K562 (cell line): ENCODE measurements around the gene HSPB2. TPM values are rescaled to one million over a fixed set of nuclear protein-coding genes. Genes with fewer than 3 reads are reported as not detected.

ENCODE experiments used
- ATAC-seq: fragments of 200-7000 bp; cut with Tn5 transposase; 3 replicates; pipeline ENCODE4 v1.9.1; 2020; ENCODE audit warnings: moderate library complexity
- BruUV-seq: library from RNA; stranded (reverse); fragments of 400-500 nt; replicated peaks from 2 replicates; lab custom pipeline; 2021; lab: Mats Ljungman, UMichigan
- CTCF ChIA-PET: fragments of 300-600 bp; formaldehyde crosslinking; extraction: SDS; loops from one replicate; lab custom pipeline; 2021; ENCODE audit warnings: low intra/inter-chr PET ratio; lab: Yijun Ruan, JAX
- POLR2A ChIA-PET: fragments of 300-600, 350-650 bp; sonication (Branson Sonifier 250); formaldehyde crosslinking; extraction: SDS; loops from one replicate; lab custom pipeline; 2021; ENCODE audit warnings: antibody characterized with exemption, inconsistent platforms; lab: Yijun Ruan, JAX
- DNase-seq, 4 experiments: peaks; one replicate each; pipeline versions ENCODE4 v3.0.0 to v3.0.0-alpha.2; 2011 to 2018; ENCODE audit warnings: low spot score in 3 of 4, mixed read lengths in 3 of 4; ENCODE audit errors: extremely low read depth in 1 of 4
- FAIRE-seq: peaks from 2 replicates; lab custom pipeline; 2011; peaks lifted over from hg19 to GRCh38; lab: Jason Lieb, UNC
- H2AFZ ChIP-seq: 2 replicates; pipeline ENCODE4 v1.6.0; 2011; ENCODE audit warnings: low read depth, low read length, control low read depth, inconsistent platforms
- H3K27ac ChIP-seq: fragments of 200-600 bp; 3 replicates; pipeline ENCODE4 v1.8.0; 2011; ENCODE audit warnings: low read depth, mild to moderate bottlenecking, control low read depth, inconsistent platforms, low read length, moderate library complexity, mixed read lengths; ENCODE audit errors: extremely low read depth
- H3K27me3 ChIP-seq, 2 experiments: fragments of 300-600 bp in 1 of 2; 2 replicates in 1 of 2; 3 replicates in 1 of 2; pipeline versions ENCODE4 v1.6.0 to v1.8.0; 2011; ENCODE audit warnings: inconsistent platforms in 2 of 2, low read length in 2 of 2, mild to moderate bottlenecking in 1 of 2, mixed read lengths in 1 of 2, moderate library complexity in 1 of 2; ENCODE audit not compliant: control insufficient read depth in 2 of 2, insufficient read depth in 2 of 2
- H3K36me3 ChIP-seq: fragments of 300-600 bp; 3 replicates; pipeline ENCODE4 v1.8.0; 2011; ENCODE audit warnings: mild to moderate bottlenecking, low read length, inconsistent platforms; ENCODE audit not compliant: control insufficient read depth, insufficient read depth
- H3K4me1 ChIP-seq, 2 experiments: fragments of 200-600 bp in 1 of 2; replicated peaks in 1 of 2; 2 replicates in 1 of 2; 3 replicates in 1 of 2; pipeline versions ENCODE4 v1.5.1 to v1.8.0; 2011; ENCODE audit warnings: inconsistent platforms in 2 of 2, low read length in 2 of 2, mild to moderate bottlenecking in 1 of 2, mixed read lengths in 1 of 2, moderate library complexity in 1 of 2; ENCODE audit not compliant: control insufficient read depth in 2 of 2, insufficient read depth in 2 of 2
- H3K4me2 ChIP-seq: 2 replicates; pipeline ENCODE4 v1.6.1; 2011; ENCODE audit warnings: low read length, control low read depth, inconsistent platforms, mixed read lengths; ENCODE audit not compliant: insufficient read depth
- H3K4me3 ChIP-seq: fragments of 200-600 bp; sonication (generic), shearing (Covaris generic); 2 replicates; pipeline ENCODE4 v1.5.1; 2016; ENCODE audit warnings: control low read depth, inconsistent platforms
- H3K79me2 ChIP-seq: fragments of 200-600 bp; 3 replicates; pipeline ENCODE4 v1.8.0; 2011; ENCODE audit warnings: low read length, inconsistent platforms; ENCODE audit not compliant: control insufficient read depth, insufficient read depth
- H3K9ac ChIP-seq, 2 experiments: 2 replicates each; pipeline versions ENCODE4 v1.6.0 to v1.6.1; 2011; ENCODE audit warnings: low read depth in 2 of 2, low read length in 2 of 2, control low read depth in 1 of 2, inconsistent platforms in 1 of 2, mild to moderate bottlenecking in 1 of 2, mixed read lengths in 1 of 2; ENCODE audit not compliant: insufficient read depth in 1 of 2
- H3K9me1 ChIP-seq: one replicate; pipeline ENCODE4 v1.6.0; 2011; ENCODE audit warnings: inconsistent platforms, mild to moderate bottlenecking, low read length, moderate library complexity; ENCODE audit not compliant: control insufficient read depth, insufficient read depth
- H3K9me3 ChIP-seq: replicated peaks from 2 replicates; pipeline ENCODE4 v1.5.1; 2011; ENCODE audit warnings: low read depth, low read length, inconsistent platforms; ENCODE audit not compliant: control insufficient read depth, insufficient read depth
- H4K20me1 ChIP-seq: replicated peaks from 2 replicates; pipeline ENCODE4 v1.6.1; 2011; ENCODE audit warnings: low read length, inconsistent platforms, mixed read lengths; ENCODE audit not compliant: control insufficient read depth, insufficient read depth
- CHD4 ChIP-seq: fragments of 200-600 bp; sonication (generic); IDR thresholded peaks from 3 replicates; pipeline ENCODE4 v1.6.1; 2012; ENCODE audit warnings: low read depth, mild to moderate bottlenecking, mixed read lengths, low read length, inconsistent platforms; ENCODE audit not compliant: insufficient read depth, insufficient replicate concordance, poor library complexity, severe bottlenecking
- THRAP3 ChIP-seq: fragments of 450-650 bp; IDR thresholded peaks from 2 replicates; pipeline ENCODE4 v1.6.1; 2016; ENCODE audit warnings: mild to moderate bottlenecking, inconsistent platforms, borderline replicate concordance
- ZC3H8 ChIP-seq: fragments of 450-650 bp; IDR thresholded peaks from 2 replicates; pipeline ENCODE4 v1.6.1; 2017
- ZNF224 ChIP-seq: sonication (generic); formaldehyde crosslinking; IDR thresholded peaks from 2 replicates; pipeline ENCODE4 v1.8.0; 2022; ENCODE audit warnings: mild to moderate bottlenecking, missing genetic modification reagents
- ZNF668 ChIP-seq: fragments of 250-450 bp; sonication (Bioruptor Pico); IDR thresholded peaks from 2 replicates; pipeline ENCODE4 v1.8.0; 2022; ENCODE audit warnings: mild to moderate bottlenecking, inconsistent platforms
- WGBS: fragments of 100-300 bp; shearing (Covaris generic); methylation state at CpG from one replicate; pipeline ENCODE4 v1.1.6; 2016; ENCODE audit warnings: low coverage, mixed read lengths; ENCODE audit not compliant: insufficient coverage; ENCODE audit errors: missing lambda C conversion rate; 5-methylcytosine and 5-hydroxymethylcytosine counted together
- in situ Hi-C: fragments of 300-500 bp; cut with MboI; formaldehyde crosslinking; loops from 4 replicates; pipeline ENCODE4 v1.15.0; 2018; ENCODE audit warnings: inconsistent platforms, mixed read lengths
- intact Hi-C: fragments of 100-400 bp; cut with micrococcal nuclease; formaldehyde crosslinking; loops from 2 replicates; pipeline ENCODE4 v1.14.2; 2022
- polyA plus RNA-seq, 8 experiments: library from polyadenylated mRNA; depleted of rRNA in 4 of 8; stranded (reverse) in 5 of 8; unstranded in 3 of 8; fragments of >200 nt; fragmentation: Nextera tagmentation in 2 of 8; fragmentation: Illumina TruSeq in 1 of 8; extraction: Ambion mirVana in 2 of 8; extraction: Trizol in 1 of 8; gene quantifications; 2 replicates each; pipeline versions ENCODE4 v1.2.1 to v1.2.3, GENCODE V29; 2011 to 2014; ENCODE audit warnings: inconsistent platforms in 1 of 8, missing spikeins in 1 of 8
- total RNA-seq, 7 experiments: library from RNA; depleted of rRNA in 6 of 7; stranded (reverse); fragments of >200 nt in 6 of 7; fragmentation: Illumina TruSeq in 2 of 7; extraction: Trizol in 2 of 7; gene quantifications; 2 replicates each; pipeline versions ENCODE4 v1.2.1 to v1.2.3, GENCODE V29; 2011 to 2021; ENCODE audit warnings: low replicate concordance in 1 of 7
- TF ChIP-seq, protein P1 (sequence below): fragments of 250-450 bp; sonication (Bioruptor Pico); IDR thresholded peaks from 2 replicates; pipeline ENCODE4 v1.5.0; 2021

Gene HSPB2
- total and polyA plus RNA-seq, 9 of the 15 experiments (the other 6 are each of a cell fraction or from before 2014, with no cell fraction given), result 0.06 to 0.35 (median 0.11) TPM; not detected in 5

DNA sequence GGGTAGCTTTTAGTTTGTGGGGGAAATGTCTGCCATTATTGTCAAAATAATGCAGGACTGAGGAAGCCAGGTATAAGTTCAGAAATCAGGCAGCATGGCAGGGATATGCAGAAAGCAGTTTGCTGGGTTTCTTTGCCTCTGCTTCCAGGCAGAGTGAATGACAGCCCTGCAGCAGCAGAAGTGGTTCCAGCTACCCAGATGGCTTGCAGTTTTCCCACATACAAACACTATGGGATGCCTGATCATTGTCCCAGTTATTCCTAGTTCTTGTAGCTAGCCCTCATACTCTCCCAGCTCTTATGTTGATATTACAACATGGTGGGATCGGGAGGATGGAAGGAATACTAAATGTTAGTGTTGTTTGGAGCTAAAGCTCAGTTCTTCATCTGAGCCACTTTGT, 21.8 kb downstream of the HSPB2 start:
- Histone ChIP-seq H4K20me1 (no peaks in the 10 kb centered on the region), H3K79me2 (peaks cover 8% of the 10 kb centered on the region; the same call in 2 of the 3 replicates), H3K27me3 (no peaks in the 10 kb centered on the region), H3K4me2 (no peak overlapping the region), H3K36me3 (no peaks in the 10 kb centered on the region), H3K9me1 (no peaks in the 10 kb centered on the region), H3K27ac (no peak overlapping the region), H3K9ac (no peak overlapping the region), H2AFZ (peak overlapping the region; percentile 37; the same call in 1 of the 2 replicates), H3K4me1 (peaks cover 22 to 25% of the 10 kb centered on the region in 2 experiments), H3K9me3 (no peaks in the 10 kb centered on the region), H3K4me3 (no peak overlapping the region)
- ChIA-PET POLR2A (interaction anchor here (0.8 to 1.3 kb wide), 2 partner anchors 40 to 109 kb away, joined by 3 to 5 read pairs; no protein-coding TSS in a partner anchor), CTCF (no interaction called here)
- FAIRE-seq (no peak), DNase-seq (no peak), ATAC-seq (no peak)
- no TSS peak for BruUV-seq
- intact Hi-C loops, result loop anchor here (5.0 kb wide), 1 partner anchor 153 kb away; the partner anchor contains the start of genes SDHD and TIMM8B
- in situ Hi-C loops, result no loop called here
- 75% methylated on average over 1 of the region's 1 CpG for WGBS
- no peak for TF ChIP-seq CHD4
- TF ChIP-seq, protein P1, sequence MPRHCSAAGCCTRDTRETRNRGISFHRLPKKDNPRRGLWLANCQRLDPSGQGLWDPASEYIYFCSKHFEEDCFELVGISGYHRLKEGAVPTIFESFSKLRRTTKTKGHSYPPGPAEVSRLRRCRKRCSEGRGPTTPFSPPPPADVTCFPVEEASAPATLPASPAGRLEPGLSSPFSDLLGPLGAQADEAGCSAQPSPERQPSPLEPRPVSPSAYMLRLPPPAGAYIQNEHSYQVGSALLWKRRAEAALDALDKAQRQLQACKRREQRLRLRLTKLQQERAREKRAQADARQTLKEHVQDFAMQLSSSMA (CRISPR knock-in tag), result no peak
- TF ChIP-seq ZC3H8, result no peak
- no peak for TF ChIP-seq THRAP3
- no peak for TF ChIP-seq ZNF224
- no peak for TF ChIP-seq ZNF668 (CRISPR knock-in tag)
